GM23248 (cell line): ENCODE measurements around the gene IKZF3. TPM values are rescaled to one million over a fixed set of nuclear protein-coding genes. Genes with fewer than 3 reads are reported as not detected.

Experiments used
- DNase-seq: peaks from one replicate; pipeline ENCODE4 v3.0.0-alpha.2; 2015
- H2AFZ ChIP-seq: fragments of 200-600 bp; sonication (generic); 2 replicates; pipeline ENCODE4 v1.6.1; 2016; ENCODE audit warnings: antibody characterized with exemption
- H3F3A ChIP-seq: fragments of 200-600 bp; sonication (generic); 2 replicates; pipeline ENCODE4 v1.6.1; 2016; ENCODE audit warnings: mild to moderate bottlenecking, antibody characterized with exemption, mixed run types; ENCODE audit not compliant: insufficient read depth
- H3K27ac ChIP-seq: fragments of 200-600 bp; sonication (generic); 2 replicates; pipeline ENCODE4 v1.5.1; 2016; ENCODE audit warnings: mild to moderate bottlenecking
- H3K27me3 ChIP-seq: fragments of 200-600 bp; sonication (generic); replicated peaks from 2 replicates; pipeline ENCODE4 v1.6.1; 2016; ENCODE audit warnings: mild to moderate bottlenecking; ENCODE audit not compliant: insufficient read depth
- H3K36me3 ChIP-seq: fragments of 200-600 bp; sonication (generic); 2 replicates; pipeline ENCODE4 v1.6.1; 2016; ENCODE audit warnings: low read depth, mild to moderate bottlenecking
- H3K4me1 ChIP-seq: fragments of 200-600 bp; sonication (generic); 2 replicates; pipeline ENCODE4 v1.6.1; 2016; ENCODE audit warnings: mild to moderate bottlenecking; ENCODE audit not compliant: insufficient read depth
- H3K4me2 ChIP-seq: fragments of 200-600 bp; sonication (generic); one replicate; pipeline ENCODE4 v1.6.1; 2016; ENCODE audit warnings: mild to moderate bottlenecking; ENCODE audit not compliant: unreplicated experiment
- H3K4me3 ChIP-seq: fragments of 200-600 bp; sonication (generic); 2 replicates; pipeline ENCODE4 v1.5.1; 2016; ENCODE audit warnings: mild to moderate bottlenecking
- H3K79me2 ChIP-seq: fragments of 200-600 bp; sonication (generic); 2 replicates; pipeline ENCODE4 v1.6.1; 2016; ENCODE audit warnings: mild to moderate bottlenecking; ENCODE audit not compliant: insufficient read depth
- H3K9ac ChIP-seq: fragments of 200-600 bp; sonication (generic); 2 replicates; pipeline ENCODE4 v1.6.1; 2016; ENCODE audit warnings: mild to moderate bottlenecking
- H3K9me2 ChIP-seq: fragments of 200-600 bp; sonication (generic); 2 replicates; pipeline ENCODE4 v1.6.1; 2016; ENCODE audit warnings: mixed run types, mild to moderate bottlenecking, moderate library complexity; ENCODE audit not compliant: insufficient read depth
- H3K9me3 ChIP-seq: fragments of 200-600 bp; sonication (generic); one replicate; pipeline ENCODE4 v1.6.1; 2017; ENCODE audit warnings: low read depth
- H4K20me1 ChIP-seq: fragments of 200-600 bp; sonication (generic); 2 replicates; pipeline ENCODE4 v1.6.0; 2016; ENCODE audit not compliant: insufficient read depth
- EZH2 ChIP-seq: fragments of 200-600 bp; sonication (generic); IDR thresholded peaks from 2 replicates; pipeline ENCODE4 v1.6.1; 2018; ENCODE audit warnings: antibody characterized with exemption, mild to moderate bottlenecking; ENCODE audit not compliant: insufficient read depth, poor library complexity, severe bottlenecking
- EZH2phosphoT487 ChIP-seq: fragments of 200-600 bp; sonication (generic); IDR thresholded peaks from 2 replicates; pipeline ENCODE4 v1.6.1; 2018; ENCODE audit warnings: antibody characterized with exemption, moderate library complexity, mild to moderate bottlenecking, low read depth; ENCODE audit not compliant: insufficient read depth
- WGBS, 2 experiments: methylation state at CpG; one replicate each; pipeline ENCODE4 v1.1.6; 2015 to 2017; ENCODE audit warnings: low lambda C conversion rate in 2 of 2, low coverage in 1 of 2; ENCODE audit errors: missing lambda C conversion rate in 2 of 2; 5-methylcytosine and 5-hydroxymethylcytosine counted together
- in situ Hi-C: fragments of 300-500 bp; cut with MboI; formaldehyde crosslinking; loops from 2 replicates; pipeline ENCODE4 v1.15.0; 2020
- polyA plus RNA-seq: library from polyadenylated mRNA; unstranded; fragments of >200 nt; fragmentation: Nextera tagmentation; extraction: Ambion mirVana; gene quantifications from 2 replicates; pipeline ENCODE4 v1.2.1, GENCODE V29; 2016
- total RNA-seq: library from RNA; depleted of rRNA; stranded (reverse); fragments of >200 nt; shearing (Covaris generic); gene quantifications from 2 replicates; pipeline ENCODE4 v1.2.3, GENCODE V29; 2014

IKZF3 gene
- total and polyA plus RNA-seq, 2 experiments from 2014 or later = 0.09 TPM; not detected in 1

- H3K79me2 ChIP-seq = no peaks in the 10 kb centered on the region
- no peaks in the 10 kb centered on the region for H3K9me2 ChIP-seq
- in situ Hi-C loops = no loop called here
- no peak overlapping the region for H3K4me3 ChIP-seq
- no peak overlapping the region for H3K27ac ChIP-seq
- no peaks in the 10 kb centered on the region for H4K20me1 ChIP-seq
- TF ChIP-seq EZH2 = no peak
- no peak for TF ChIP-seq EZH2phosphoT487
- DNase-seq = peak; percentile 44
- no peak overlapping the region for H3K4me2 ChIP-seq
- H3K36me3 ChIP-seq = no peaks in the 10 kb centered on the region
- H3K9me3 ChIP-seq = no peaks in the 10 kb centered on the region
- no peak overlapping the region for H2AFZ ChIP-seq
- H3K27me3 ChIP-seq = peaks cover 20% of the 10 kb centered on the region
- 0 out of 2 replicates have a peak, but pooled peaks cover 9% of the 10 kb centered on the region for H3F3A ChIP-seq
- 7 to 10% methylated on average over 5 of the region's 5 CpGs for WGBS, 2 experiments
- no peak overlapping the region for H3K9ac ChIP-seq
- H3K4me1 ChIP-seq = peaks cover 12% of the 10 kb centered on the region
Observed at GRCh38 chr17:39763051-39763820, 100.9 kb downstream of the IKZF3 start.

GRCh38 chr17:39761861-39762496 is 102.1 kb downstream of the IKZF3 start:
- H3K4me1 ChIP-seq = peaks cover 12% of the 10 kb centered on the region
- peak; percentile 13 for DNase-seq

GRCh38 chr17:39759204-39759603 is 104.9 kb downstream of the IKZF3 start:
- Histone ChIP-seq H3K27me3 (0 out of 2 replicates have a peak, but pooled peaks cover 12% of the 10 kb centered on the region), H3K4me3 (no peak overlapping the region), H3K27ac (no peak overlapping the region), H4K20me1 (no peaks in the 10 kb centered on the region), H3K79me2 (no peaks in the 10 kb centered on the region), H3K9me3 (no peaks in the 10 kb centered on the region), H3K4me2 (no peak overlapping the region), H3K9ac (no peak overlapping the region), H3K4me1 (peaks cover 12% of the 10 kb centered on the region), H3K36me3 (no peaks in the 10 kb centered on the region), H3F3A (peaks cover 17% of the 10 kb centered on the region; the same call in 1 of the 2 replicates), H2AFZ (no peak overlapping the region), H3K9me2 (no peaks in the 10 kb centered on the region)
- 63 to 75% methylated on average over 4 to 5 of the region's 5 CpGs for WGBS, 2 experiments
- TF ChIP-seq EZH2 = no peak
- in situ Hi-C loops = loop anchor here (10.0 kb wide), 1 partner anchor 134 kb away; the partner anchor contains the start of gene PPP1R1B
- DNase-seq = no peak

More at GRCh38 chr17:39761861-39762496, 102.1 kb downstream of the IKZF3 start:
- no peaks in the 10 kb centered on the region for H3K9me3 ChIP-seq
- no peak overlapping the region for H3K4me2 ChIP-seq
- no peaks in the 10 kb centered on the region for H4K20me1 ChIP-seq
- H3F3A ChIP-seq = 0 out of 2 replicates have a peak, but pooled peaks cover 9% of the 10 kb centered on the region
- H3K9me2 ChIP-seq = no peaks in the 10 kb centered on the region
- 85 to 91% methylated on average over 10 of the region's 10 CpGs for WGBS, 2 experiments
- H2AFZ ChIP-seq = no peak overlapping the region
- H3K36me3 ChIP-seq = no peaks in the 10 kb centered on the region
- H3K27ac ChIP-seq = no peak overlapping the region
- peaks cover 20% of the 10 kb centered on the region for H3K27me3 ChIP-seq
- H3K4me3 ChIP-seq = no peak overlapping the region
- no peaks in the 10 kb centered on the region for H3K79me2 ChIP-seq
- TF ChIP-seq EZH2phosphoT487 (no peak), EZH2 (no peak)
- no peak overlapping the region for H3K9ac ChIP-seq
- in situ Hi-C loops = no loop called here

- Histone ChIP-seq H3K79me2 (no peaks in the 10 kb centered on the region), H2AFZ (no peak overlapping the region), H3K4me1 (peaks cover 7% of the 10 kb centered on the region), H3K9me2 (no peaks in the 10 kb centered on the region), H3K9ac (no peak overlapping the region), H3K27ac (no peak overlapping the region), H3K9me3 (no peaks in the 10 kb centered on the region), H3K4me2 (no peak overlapping the region), H3F3A (peaks cover 16% of the 10 kb centered on the region; the same call in 1 of the 2 replicates), H3K27me3 (0 out of 2 replicates have a peak, but pooled peaks cover 12% of the 10 kb centered on the region), H4K20me1 (no peaks in the 10 kb centered on the region), H3K36me3 (no peaks in the 10 kb centered on the region), H3K4me3 (no peak overlapping the region)
- in situ Hi-C loops = loop anchor here (10.0 kb wide), 1 partner anchor 133 kb away; the partner anchor contains the start of gene PPP1R1B
- WGBS, 2 experiments = 42 to 46% methylated on average over 12 of the region's 12 CpGs
- peak; percentile 12 for DNase-seq
- TF ChIP-seq EZH2 (no peak), EZH2phosphoT487 (no peak)
Observed at GRCh38 chr17:39757931-39758873, 105.9 kb downstream of the IKZF3 start.
